Neutrophil (primary cell): Measurements from ENCODE around the gene PSIP1.

Experiments used
- H3K27ac ChIP-seq: fragments of 200-600 bp; sonication (generic); 2 replicates; pipeline ENCODE4 v1.5.1; 2016; ENCODE audit warnings: mild to moderate bottlenecking, moderate library complexity
- H3K27me3 ChIP-seq: fragments of 200-600 bp; sonication (generic); 2 replicates; pipeline ENCODE4 v1.6.0; 2016; ENCODE audit warnings: mild to moderate bottlenecking
- H3K36me3 ChIP-seq: fragments of 200-600 bp; sonication (generic); 2 replicates; pipeline ENCODE4 v1.5.1; 2017
- H3K4me1 ChIP-seq, 2 experiments: fragments of 200-600 bp in 1 of 2; sonication (generic) in 1 of 2; 1 replicate in 1 of 2; 2 replicates in 1 of 2; pipeline versions ENCODE4 v1.5.1 to v1.6.1; 2013 to 2016; ENCODE audit warnings: low read depth in 1 of 2, low read length in 1 of 2, mild to moderate bottlenecking in 1 of 2, moderate library complexity in 1 of 2; ENCODE audit not compliant: control insufficient read depth in 1 of 2, insufficient read depth in 1 of 2
- H3K4me3 ChIP-seq, 2 experiments: fragments of 200-600 bp in 1 of 2; sonication (generic) in 1 of 2; 1 replicate in 1 of 2; 2 replicates in 1 of 2; pipeline ENCODE4 v1.5.1; 2013 to 2016; ENCODE audit warnings: low read depth in 1 of 2, low read length in 1 of 2, mild to moderate bottlenecking in 1 of 2, moderate library complexity in 1 of 2
- H3K9me3 ChIP-seq: fragments of 200-600 bp; sonication (generic); 2 replicates; pipeline ENCODE4 v1.5.1; 2016
- TF ChIP-seq, protein P1 (sequence below): fragments of 200-600 bp; sonication (generic); IDR thresholded peaks from 2 replicates; pipeline ENCODE4 v1.5.1; 2016; ENCODE audit warnings: antibody characterized with exemption

Gene PSIP1

DNA sequence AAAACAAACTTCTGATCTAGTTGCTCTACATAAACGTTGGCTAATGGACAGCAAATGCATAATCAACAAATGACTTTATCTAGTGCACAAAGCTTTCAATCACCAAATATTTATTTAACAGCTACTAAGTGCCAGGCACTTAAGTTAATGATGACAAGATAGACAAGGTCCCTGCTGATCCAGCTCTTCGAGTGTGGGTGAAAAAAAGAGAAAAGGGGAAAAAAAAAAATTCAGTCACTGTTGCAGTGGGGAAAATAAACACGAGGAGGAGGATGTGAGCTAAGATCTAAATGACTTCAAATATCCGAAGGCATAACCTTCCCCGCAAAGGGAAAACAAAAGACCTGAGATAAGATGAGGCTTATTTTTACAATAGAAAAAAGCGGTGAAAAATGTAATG lies 9.6 kb downstream of the PSIP1 start:
- no peak overlapping the region for H3K27ac ChIP-seq
- H3K36me3 ChIP-seq: peaks cover 47% of the 10 kb centered on the region
- no peaks in the 10 kb centered on the region for H3K4me1 ChIP-seq
- no peak overlapping the region for H3K4me3 ChIP-seq
- no peaks in the 10 kb centered on the region for H3K9me3 ChIP-seq
- H3K27me3 ChIP-seq: no peaks in the 10 kb centered on the region
- TF ChIP-seq, protein P1, sequence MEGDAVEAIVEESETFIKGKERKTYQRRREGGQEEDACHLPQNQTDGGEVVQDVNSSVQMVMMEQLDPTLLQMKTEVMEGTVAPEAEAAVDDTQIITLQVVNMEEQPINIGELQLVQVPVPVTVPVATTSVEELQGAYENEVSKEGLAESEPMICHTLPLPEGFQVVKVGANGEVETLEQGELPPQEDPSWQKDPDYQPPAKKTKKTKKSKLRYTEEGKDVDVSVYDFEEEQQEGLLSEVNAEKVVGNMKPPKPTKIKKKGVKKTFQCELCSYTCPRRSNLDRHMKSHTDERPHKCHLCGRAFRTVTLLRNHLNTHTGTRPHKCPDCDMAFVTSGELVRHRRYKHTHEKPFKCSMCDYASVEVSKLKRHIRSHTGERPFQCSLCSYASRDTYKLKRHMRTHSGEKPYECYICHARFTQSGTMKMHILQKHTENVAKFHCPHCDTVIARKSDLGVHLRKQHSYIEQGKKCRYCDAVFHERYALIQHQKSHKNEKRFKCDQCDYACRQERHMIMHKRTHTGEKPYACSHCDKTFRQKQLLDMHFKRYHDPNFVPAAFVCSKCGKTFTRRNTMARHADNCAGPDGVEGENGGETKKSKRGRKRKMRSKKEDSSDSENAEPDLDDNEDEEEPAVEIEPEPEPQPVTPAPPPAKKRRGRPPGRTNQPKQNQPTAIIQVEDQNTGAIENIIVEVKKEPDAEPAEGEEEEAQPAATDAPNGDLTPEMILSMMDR: no peak

DNA sequence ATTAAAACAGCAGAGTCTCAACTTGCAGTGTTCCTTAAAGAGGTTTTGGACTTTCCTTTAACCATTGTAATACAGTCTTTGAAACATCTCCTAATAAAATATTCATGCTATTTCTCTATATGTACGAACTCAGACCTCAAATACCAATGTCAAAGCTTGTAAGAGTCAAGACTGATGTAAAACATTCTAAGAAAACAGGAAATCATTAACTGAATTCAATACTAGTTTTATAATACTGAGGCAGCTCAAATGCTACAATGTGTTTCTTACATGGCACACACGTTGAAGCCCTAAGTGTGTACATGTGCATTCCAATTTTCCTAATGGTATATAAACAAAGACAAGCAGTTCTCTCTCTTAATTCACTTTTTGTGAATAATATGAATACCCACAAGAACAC lies 11.6 kb downstream of the PSIP1 start:
- H3K9me3 ChIP-seq: no peaks in the 10 kb centered on the region
- H3K36me3 ChIP-seq: peaks cover 30% of the 10 kb centered on the region
- no peak overlapping the region for H3K4me3 ChIP-seq
- H3K27ac ChIP-seq: no peak overlapping the region
- no peaks in the 10 kb centered on the region for H3K27me3 ChIP-seq
- no peaks in the 10 kb centered on the region for H3K4me1 ChIP-seq
- TF ChIP-seq, protein P1: no peak

DNA sequence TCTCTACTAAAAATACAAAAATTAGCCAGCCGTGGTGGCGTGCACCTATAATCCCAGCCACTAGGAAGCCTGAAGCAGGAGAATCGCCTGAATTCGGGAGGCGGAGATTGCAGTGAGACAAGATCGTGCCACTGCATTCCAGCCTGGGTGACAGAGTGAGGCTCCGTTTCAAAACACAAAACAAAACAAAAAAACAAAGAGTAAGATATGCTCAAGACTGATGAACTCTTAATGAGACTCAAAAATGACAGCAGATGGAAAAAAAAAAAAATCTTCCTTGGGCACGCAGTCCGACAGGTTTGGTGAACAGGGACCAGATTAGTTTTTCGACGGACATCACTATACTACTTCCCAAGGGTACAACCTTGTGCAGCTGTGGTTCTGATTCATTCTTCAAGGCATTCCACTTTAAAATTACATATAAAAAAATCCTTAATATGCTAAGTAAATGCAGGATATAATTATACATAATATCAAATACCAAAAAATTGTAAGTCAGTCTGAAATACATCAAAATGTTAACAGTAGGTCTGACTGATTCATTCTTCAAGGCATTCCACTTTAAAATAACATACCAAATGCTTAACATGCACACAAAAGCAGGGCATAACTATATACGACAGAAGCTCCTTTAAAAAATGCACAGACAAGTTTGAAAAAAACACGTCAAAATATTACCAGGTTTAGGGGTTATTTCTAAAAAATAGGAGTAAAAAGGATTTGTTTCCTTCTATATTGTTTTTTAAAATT lies 12.3 kb downstream of the PSIP1 start:
- no peaks in the 10 kb centered on the region for H3K27me3 ChIP-seq
- H3K9me3 ChIP-seq: no peaks in the 10 kb centered on the region
- no peaks in the 10 kb centered on the region for H3K4me1 ChIP-seq
- no peak overlapping the region for H3K27ac ChIP-seq
- TF ChIP-seq, protein P1: no peak
- no peak overlapping the region for H3K4me3 ChIP-seq
- peaks cover 24% of the 10 kb centered on the region for H3K36me3 ChIP-seq

DNA sequence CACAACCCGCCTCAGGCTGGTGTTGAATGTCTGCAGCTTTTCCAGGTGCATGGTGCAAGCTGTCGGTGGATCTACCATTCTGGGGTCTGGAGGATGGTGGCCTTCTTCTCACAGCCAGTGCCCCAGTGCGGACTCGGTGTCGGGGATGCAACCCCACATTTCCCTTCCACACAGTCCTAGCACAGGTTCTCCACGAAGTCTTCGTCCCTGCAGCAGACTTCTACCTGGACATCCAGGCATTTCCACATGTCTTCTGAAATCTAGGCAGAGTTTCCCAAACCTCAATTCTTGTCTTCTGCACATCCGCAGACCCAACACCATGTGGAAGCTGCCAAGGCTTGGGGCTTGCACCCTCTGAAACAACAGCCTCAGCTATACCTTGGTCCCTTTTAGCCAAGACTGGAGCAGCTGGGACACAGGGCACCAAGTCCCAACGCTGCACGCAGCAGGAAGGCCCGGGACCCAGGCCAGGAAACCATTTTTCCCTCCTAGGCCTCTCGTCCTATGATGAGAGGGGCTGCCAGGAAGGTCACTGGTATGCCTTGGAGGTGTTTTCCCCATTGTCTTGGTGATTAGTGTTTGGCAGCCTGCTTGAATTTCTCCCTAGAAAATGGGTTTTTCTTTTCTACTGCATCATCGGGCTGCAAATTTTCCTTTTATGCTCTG lies 18.2 kb downstream of the PSIP1 start:
- no peaks in the 10 kb centered on the region for H3K9me3 ChIP-seq
- no peak overlapping the region for H3K27ac ChIP-seq
- H3K4me1 ChIP-seq: no peaks in the 10 kb centered on the region
- no peaks in the 10 kb centered on the region for H3K27me3 ChIP-seq
- H3K4me3 ChIP-seq: no peak overlapping the region
- TF ChIP-seq, protein P1: no peak
- peaks cover 31% of the 10 kb centered on the region for H3K36me3 ChIP-seq

DNA sequence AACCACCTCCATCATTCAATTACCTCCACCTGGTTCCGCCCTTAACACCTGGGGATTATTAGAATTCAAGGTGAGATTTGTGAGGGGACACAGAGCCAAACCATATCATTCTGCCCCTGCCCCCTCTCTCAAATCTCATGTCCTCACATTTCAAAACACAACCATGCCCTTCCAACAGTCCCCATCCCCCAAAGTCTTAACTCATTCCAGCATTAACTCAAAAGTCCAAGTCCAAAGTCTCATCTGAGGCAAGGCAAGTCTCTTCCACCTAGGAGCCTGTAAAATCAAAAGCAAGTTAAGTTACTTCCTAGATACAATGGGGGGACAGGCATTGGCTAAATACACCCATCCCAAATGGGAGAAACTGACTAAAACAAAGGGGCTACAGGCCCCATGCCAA lies 18.8 kb downstream of the PSIP1 start:
- no peak overlapping the region for H3K27ac ChIP-seq
- H3K27me3 ChIP-seq: no peaks in the 10 kb centered on the region
- peaks cover 32% of the 10 kb centered on the region for H3K36me3 ChIP-seq
- H3K4me3 ChIP-seq: no peak overlapping the region
- TF ChIP-seq, protein P1: no peak
- no peaks in the 10 kb centered on the region for H3K9me3 ChIP-seq
- H3K4me1 ChIP-seq: no peaks in the 10 kb centered on the region
